Natural killer cell (primary cell): ENCODE results near the gene RUNX3. TPM values are rescaled to one million over a fixed set of nuclear protein-coding genes. Genes with fewer than 3 reads are reported as not detected.

Source experiments
- ATAC-seq, 3 donors: fragments of 150-1000 bp in 2 of 3; fragments of 200-7000 bp in 1 of 3; cut with Tn5 transposase; 1 replicate in 1 of 3; 2 replicates in 2 of 3; pipeline ENCODE4 v1.10.0; 2021; ENCODE audit warnings: mild to moderate bottlenecking in 2 of 3, moderate library complexity in 2 of 3
- DNase-seq, 2 donors: peaks; one replicate each; pipeline versions ENCODE4 v3.0.0 to v3.0.0-alpha.2; 2013 to 2021; ENCODE audit warnings: mixed read lengths in 1 of 2
- H3K27ac ChIP-seq: one replicate; pipeline ENCODE4 v1.5.1; 2013; ENCODE audit warnings: mild to moderate bottlenecking, low read length
- H3K27me3 ChIP-seq: one replicate; pipeline ENCODE4 v1.6.1; 2013; ENCODE audit warnings: low read length; ENCODE audit not compliant: control insufficient read depth, insufficient read depth
- H3K36me3 ChIP-seq: one replicate; pipeline ENCODE4 v1.6.1; 2013; ENCODE audit warnings: low read length; ENCODE audit not compliant: control insufficient read depth, insufficient read depth
- H3K4me1 ChIP-seq: one replicate; pipeline ENCODE4 v1.6.1; 2013; ENCODE audit warnings: low read length; ENCODE audit not compliant: control insufficient read depth, insufficient read depth
- H3K4me3 ChIP-seq: one replicate; pipeline ENCODE4 v1.5.1; 2013; ENCODE audit warnings: low read length
- H3K9me3 ChIP-seq: one replicate; pipeline ENCODE4 v1.6.1; 2013; ENCODE audit warnings: low read length; ENCODE audit not compliant: control insufficient read depth, insufficient read depth
- H3K27ac Mint-ChIP-seq, 2 donors: one replicate each; pipeline ENCODE4 v1.8.0; 2022; ENCODE audit warnings: mild to moderate bottlenecking in 2 of 2, mixed read lengths in 2 of 2, moderate library complexity in 1 of 2
- H3K27me3 Mint-ChIP-seq, 2 donors: one replicate each; pipeline ENCODE4 v1.8.0; 2022; ENCODE audit warnings: low read depth in 2 of 2, mixed read lengths in 2 of 2
- H3K36me3 Mint-ChIP-seq: one replicate; pipeline ENCODE4 v1.8.0; 2022; ENCODE audit warnings: mixed read lengths
- H3K4me1 Mint-ChIP-seq, 2 donors: one replicate each; pipeline ENCODE4 v1.8.0; 2022; ENCODE audit warnings: mixed read lengths in 2 of 2
- H3K4me3 Mint-ChIP-seq: one replicate; pipeline ENCODE4 v1.8.0; 2022; ENCODE audit warnings: mild to moderate bottlenecking, moderate library complexity, mixed read lengths
- H3K9me3 Mint-ChIP-seq, 2 donors: one replicate each; pipeline ENCODE4 v1.8.0; 2022; ENCODE audit warnings: mixed read lengths in 2 of 2
- WGBS: methylation state at CpG from one replicate; pipeline ENCODE4 v1.1.7; 2013; ENCODE audit warnings: missing lambda C conversion rate; ENCODE audit not compliant: insufficient coverage; 5-methylcytosine and 5-hydroxymethylcytosine counted together
- intact Hi-C: fragments of 100-400 bp; cut with micrococcal nuclease; formaldehyde crosslinking; loops from one replicate; pipeline ENCODE4 v1.14.2; 2022
- total RNA-seq, 4 donors: library from RNA; stranded (reverse); fragments of 120-200 nt in 1 of 4; gene quantifications; one replicate each; pipeline versions ENCODE4 v1.2.3 to v1.2.4, GENCODE V29; 2013 to 2022
- TF ChIP-seq, protein P1 (sequence below): fragments of 200-600 bp; IDR thresholded peaks from one replicate; pipeline ENCODE4 v1.8.0; 2022; ENCODE audit warnings: antibody characterized with exemption

The RUNX3 gene
- total RNA-seq, 3 donors from 2014 or later (not counting 1 experiment from before 2014, with no cell fraction given), result 537 to 630 (median 601) TPM

DNA sequence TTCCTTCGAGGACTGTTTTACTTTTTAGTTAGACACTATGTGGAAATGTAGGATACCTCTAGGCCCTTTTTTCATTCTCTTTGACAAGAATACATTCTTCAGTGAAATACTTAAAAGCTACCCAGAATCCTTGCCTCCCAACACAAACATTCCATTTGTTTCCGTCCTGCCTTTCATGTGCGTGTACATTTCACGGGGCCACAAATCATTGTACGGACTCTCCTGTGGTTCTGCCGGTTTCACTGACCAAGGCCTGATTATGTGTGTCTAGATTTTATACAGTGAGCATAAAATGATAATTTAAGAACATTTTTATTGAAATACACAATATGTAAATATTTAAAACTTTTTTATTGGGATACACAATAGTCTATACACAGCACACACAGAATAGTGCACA lies 76.4 kb downstream of the RUNX3 start:
- H3K27ac ChIP-seq, result no peak overlapping the region
- DNase-seq, result no peak
- 84% methylated on average over 5 of the region's 6 CpGs for WGBS
- no peaks in the 10 kb centered on the region for H3K36me3 ChIP-seq
- no peak overlapping the region for H3K4me3 ChIP-seq
- no peak overlapping the region for H3K27ac Mint-ChIP-seq
- H3K9me3 ChIP-seq, result no peaks in the 10 kb centered on the region
- no peak overlapping the region for H3K4me3 Mint-ChIP-seq
- H3K27me3 ChIP-seq, result no peaks in the 10 kb centered on the region
- H3K9me3 Mint-ChIP-seq, result no peaks in the 10 kb centered on the region
- H3K27me3 Mint-ChIP-seq, result no peaks in the 10 kb centered on the region
- TF ChIP-seq, protein P1, sequence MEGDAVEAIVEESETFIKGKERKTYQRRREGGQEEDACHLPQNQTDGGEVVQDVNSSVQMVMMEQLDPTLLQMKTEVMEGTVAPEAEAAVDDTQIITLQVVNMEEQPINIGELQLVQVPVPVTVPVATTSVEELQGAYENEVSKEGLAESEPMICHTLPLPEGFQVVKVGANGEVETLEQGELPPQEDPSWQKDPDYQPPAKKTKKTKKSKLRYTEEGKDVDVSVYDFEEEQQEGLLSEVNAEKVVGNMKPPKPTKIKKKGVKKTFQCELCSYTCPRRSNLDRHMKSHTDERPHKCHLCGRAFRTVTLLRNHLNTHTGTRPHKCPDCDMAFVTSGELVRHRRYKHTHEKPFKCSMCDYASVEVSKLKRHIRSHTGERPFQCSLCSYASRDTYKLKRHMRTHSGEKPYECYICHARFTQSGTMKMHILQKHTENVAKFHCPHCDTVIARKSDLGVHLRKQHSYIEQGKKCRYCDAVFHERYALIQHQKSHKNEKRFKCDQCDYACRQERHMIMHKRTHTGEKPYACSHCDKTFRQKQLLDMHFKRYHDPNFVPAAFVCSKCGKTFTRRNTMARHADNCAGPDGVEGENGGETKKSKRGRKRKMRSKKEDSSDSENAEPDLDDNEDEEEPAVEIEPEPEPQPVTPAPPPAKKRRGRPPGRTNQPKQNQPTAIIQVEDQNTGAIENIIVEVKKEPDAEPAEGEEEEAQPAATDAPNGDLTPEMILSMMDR, result no peak
- no peaks in the 10 kb centered on the region for H3K36me3 Mint-ChIP-seq
- intact Hi-C loops, result no loop called here
- no peak for ATAC-seq
- peaks cover 61% of the 10 kb centered on the region for H3K4me1 ChIP-seq
- peaks cover 69 to 74% of the 10 kb centered on the region in 2 donors for H3K4me1 Mint-ChIP-seq

DNA sequence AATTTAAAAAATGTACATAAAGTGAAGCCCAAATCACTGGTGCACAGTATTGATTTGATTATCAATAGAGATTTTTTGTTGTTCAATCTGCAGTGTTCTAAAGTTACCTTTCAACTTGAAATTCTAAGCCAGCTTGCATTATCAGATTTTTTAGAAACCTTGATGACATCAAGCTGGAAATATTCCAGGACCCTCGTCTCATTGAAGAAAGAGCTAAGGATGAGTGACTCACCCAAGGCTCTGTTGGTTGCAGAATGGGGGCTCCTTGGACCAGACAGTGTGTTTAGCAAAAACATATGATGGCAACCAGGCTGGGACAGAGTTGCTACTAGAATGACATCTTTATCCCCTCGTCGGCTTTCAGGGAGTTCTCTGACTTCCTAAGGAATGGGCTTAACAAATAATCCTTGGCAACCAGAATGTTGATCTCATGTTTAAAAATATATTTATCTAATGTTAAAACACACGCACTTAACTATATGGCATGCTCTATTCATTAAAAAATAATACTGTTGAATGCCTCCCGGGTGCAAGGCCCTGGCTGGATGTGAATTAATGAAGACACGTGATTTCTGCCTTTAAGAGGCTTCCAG lies 79.7 kb downstream of the RUNX3 start:
- ATAC-seq (no peak), DNase-seq (no peak)
- H3K27ac Mint-ChIP-seq, result peak overlapping the region in 1 of 2 donors; percentile 86
- WGBS, result 80% methylated on average over 6 of the region's 6 CpGs
- intact Hi-C loops, result no loop called here
- H3K9me3 ChIP-seq, result no peaks in the 10 kb centered on the region
- no peaks in the 10 kb centered on the region for H3K36me3 Mint-ChIP-seq
- H3K36me3 ChIP-seq, result no peaks in the 10 kb centered on the region
- no peaks in the 10 kb centered on the region for H3K9me3 Mint-ChIP-seq
- H3K27me3 Mint-ChIP-seq, result no peaks in the 10 kb centered on the region
- H3K4me3 ChIP-seq, result no peak overlapping the region
- H3K4me1 Mint-ChIP-seq, result peaks cover 48 to 68% of the 10 kb centered on the region in 2 donors
- no peaks in the 10 kb centered on the region for H3K27me3 ChIP-seq
- no peak overlapping the region for H3K4me3 Mint-ChIP-seq
- no peak overlapping the region for H3K27ac ChIP-seq
- TF ChIP-seq, protein P1, result no peak
- H3K4me1 ChIP-seq, result peaks cover 46% of the 10 kb centered on the region

DNA sequence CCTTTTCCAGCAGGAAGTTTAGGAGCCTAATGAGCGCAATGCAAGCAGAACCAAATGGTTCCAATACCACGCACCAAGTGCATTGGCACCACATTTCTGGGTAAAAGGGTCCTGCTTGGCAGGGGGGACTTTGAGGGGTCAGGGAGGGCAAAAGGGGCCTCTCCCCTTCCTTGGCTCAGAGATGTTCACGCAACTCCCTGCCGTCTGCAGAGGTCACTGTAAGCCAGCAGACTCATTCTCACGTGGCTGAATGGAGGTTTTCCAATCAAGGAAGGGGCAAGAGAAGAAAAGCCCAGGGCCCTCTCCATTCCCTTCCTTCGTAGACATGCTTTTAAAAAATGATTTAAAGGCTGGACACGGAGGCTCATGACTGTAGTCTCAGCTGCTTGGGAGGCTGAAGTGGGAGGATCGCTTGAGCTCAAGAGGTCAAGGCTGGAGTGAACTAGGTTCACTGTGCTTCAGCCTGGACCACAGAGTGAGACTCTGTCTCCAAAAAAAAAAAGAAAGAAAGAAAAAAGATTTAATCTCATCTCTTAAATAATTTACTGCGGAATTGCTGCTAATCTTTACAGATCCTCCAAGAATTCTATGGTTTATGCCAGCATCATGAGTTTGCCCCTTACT lies 80.3 kb downstream of the RUNX3 start:
- no peak overlapping the region for H3K4me3 ChIP-seq
- peak overlapping the region; percentile 78 for H3K4me3 Mint-ChIP-seq
- H3K9me3 Mint-ChIP-seq, result no peaks in the 10 kb centered on the region
- no peaks in the 10 kb centered on the region for H3K36me3 ChIP-seq
- TF ChIP-seq, protein P1, result no peak
- no peaks in the 10 kb centered on the region for H3K36me3 Mint-ChIP-seq
- H3K27me3 ChIP-seq, result no peaks in the 10 kb centered on the region
- peaks cover 42 to 62% of the 10 kb centered on the region in 2 donors for H3K4me1 Mint-ChIP-seq
- H3K27ac Mint-ChIP-seq, result peak overlapping the region; percentile 86 to 88
- H3K27me3 Mint-ChIP-seq, result no peaks in the 10 kb centered on the region
- WGBS, result 42% methylated on average over 8 of the region's 9 CpGs
- intact Hi-C loops, result loop anchor here (2.0 to 5.0 kb wide), 7 partner anchors 13 to 355 kb away; partner anchors contain the start of gene RUNX3
- H3K4me1 ChIP-seq, result peaks cover 43% of the 10 kb centered on the region
- ATAC-seq, result no peak
- peak in 1 of 2 donors; percentile 58 for DNase-seq
- no peak overlapping the region for H3K27ac ChIP-seq
- H3K9me3 ChIP-seq, result no peaks in the 10 kb centered on the region

Other genes with a start within 250 kb of the RUNX3 start
- gene CLIC4, start 184.8 kb downstream of the RUNX3 start, total RNA-seq, result 10 to 100 TPM in 1 of 3 donors, 1 to 10 TPM in 2; 3.8 to 11.5 (median 5.0) TPM